ENCODE measurements around the gene SEMA4C.
"Not testable (repeated sequence)": the region's sequence is repeated elsewhere in the genome, so short reads cannot be mapped to it uniquely, and the experiment has no call there.

SEMA4C gene

DNA sequence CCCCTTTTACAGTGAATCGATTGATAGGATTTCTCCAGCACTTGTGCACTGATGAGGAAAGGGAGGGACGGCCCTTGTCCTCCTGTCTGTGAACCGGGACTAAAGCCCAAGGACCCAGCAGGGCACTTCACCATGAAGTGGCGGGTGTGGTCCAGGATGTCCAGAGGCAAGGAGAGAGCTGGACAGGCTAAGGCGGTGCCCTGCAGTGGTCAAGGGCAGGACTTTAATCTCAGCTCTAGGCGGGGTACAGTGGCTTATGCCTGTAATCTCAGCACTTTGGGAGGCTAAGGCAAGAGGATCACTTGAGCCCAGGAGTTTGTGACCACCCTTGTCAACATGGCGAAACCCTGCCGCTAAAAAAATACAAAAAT is 28.2 kb upstream of the SEMA4C start:
- DNase-seq (ENCODE audit: low read depth) = no peak

DNA sequence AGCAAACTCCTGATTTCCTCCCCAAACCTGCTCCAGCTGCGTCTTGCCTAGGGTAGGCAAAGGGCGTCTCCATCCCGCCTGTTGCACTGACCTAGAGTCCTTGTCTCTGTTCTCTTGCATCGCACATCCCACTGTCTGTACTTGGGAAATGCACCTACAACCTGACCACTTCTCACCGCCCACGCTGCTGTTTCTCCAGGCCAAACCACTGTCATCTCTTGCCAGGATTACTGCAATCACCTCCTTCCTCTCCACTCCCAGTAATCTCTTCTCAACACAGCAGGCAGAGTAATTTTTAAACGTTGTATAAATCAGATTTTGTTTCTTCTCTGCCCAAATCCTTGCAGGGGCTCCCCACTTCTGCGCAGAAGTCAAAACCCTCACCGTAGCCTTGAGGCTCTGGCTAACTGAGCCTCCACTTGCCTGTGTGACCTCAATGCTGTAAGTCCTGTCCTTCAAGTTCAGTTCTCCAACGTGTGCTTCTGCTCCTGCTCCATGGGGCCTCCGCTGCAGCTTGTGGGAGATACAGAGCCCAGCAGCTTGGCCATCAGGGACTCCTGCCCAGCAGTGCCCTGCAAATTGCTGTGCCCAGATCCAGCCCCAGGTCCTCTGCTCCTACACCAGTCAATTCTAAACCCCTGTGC is 27.7 kb upstream of the SEMA4C start:
- DNase-seq (ENCODE audit: low read depth) = no peak

DNA sequence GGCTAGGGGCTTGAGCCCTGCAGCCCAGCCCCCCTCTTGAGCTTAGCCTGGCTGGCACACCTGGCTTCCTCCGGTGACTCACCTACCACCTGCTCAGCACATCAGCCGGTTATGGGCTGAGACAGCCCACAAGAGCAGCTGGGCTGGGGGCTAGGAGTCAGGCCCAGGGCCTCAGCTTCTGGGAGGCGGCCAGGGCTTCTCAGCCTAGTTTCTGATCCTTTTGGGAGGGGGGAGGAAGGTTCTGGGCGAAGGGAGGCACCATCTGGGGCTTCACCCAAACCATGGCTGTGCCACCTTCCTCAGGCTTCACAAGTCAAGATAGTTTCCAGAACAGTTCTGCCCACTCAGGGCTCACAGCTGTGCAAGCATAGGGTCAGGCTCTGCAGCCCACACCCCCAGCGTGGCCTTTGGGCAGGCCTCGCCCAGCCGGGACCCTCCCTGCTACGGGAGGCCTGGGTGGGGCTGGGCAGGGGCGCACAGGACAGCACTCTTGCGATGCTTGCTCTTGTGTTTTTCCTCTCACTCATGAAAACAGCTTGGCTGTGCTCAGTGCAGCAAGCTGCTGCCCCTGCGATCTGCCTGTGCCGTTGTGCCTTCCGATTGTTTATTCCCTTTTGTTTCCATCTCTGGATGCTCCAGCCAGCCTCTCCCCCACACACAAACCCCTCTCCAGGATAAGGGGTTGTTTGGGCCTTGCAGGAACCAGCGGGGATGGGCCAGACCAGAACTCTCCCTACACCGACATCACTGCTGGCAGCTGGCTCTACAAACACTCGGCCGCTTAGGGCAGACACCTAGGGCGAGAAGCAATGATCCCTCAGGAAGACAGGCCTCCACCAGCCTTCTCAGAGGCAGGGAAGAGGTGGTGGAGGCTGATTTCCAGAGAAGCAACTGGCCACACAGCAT is 26.1 kb upstream of the SEMA4C start:
- DNase-seq (ENCODE audit: low read depth) = no peak

DNA sequence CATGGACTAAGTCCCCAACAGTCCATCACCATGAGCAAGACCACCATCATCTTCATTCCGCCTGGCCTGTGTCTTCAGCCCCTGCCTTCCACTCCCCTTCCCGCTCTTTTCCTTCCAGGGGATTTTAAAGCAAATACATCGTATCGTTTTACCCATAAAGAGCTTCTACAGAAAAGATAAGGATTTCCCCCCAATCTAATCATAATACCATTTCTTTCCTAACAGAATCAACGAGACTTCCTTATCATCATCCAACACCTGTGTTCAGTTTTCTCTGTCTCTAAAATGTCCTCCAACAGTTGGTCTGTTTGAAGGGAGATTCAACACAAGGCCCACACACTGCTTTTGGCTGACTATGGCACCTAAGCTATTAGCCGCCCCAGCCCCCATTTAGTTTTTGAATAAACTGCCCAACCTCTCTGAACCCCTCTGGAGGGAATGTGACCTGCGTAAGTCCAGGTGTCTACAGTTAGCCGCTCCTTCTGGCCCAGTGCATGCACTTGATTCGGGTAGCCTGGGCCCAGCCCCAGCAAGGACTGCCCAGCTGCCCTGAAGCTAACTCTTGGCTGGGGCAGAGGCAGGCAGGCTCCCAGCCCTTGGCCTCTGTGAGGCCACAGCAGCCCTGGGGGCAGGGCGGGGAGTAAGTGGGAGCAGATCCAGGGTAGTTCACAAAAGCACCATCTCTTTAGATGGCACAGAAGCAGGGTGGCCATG is 25.3 kb upstream of the SEMA4C start:
- DNase-seq (ENCODE audit: low read depth) = no peak

DNA sequence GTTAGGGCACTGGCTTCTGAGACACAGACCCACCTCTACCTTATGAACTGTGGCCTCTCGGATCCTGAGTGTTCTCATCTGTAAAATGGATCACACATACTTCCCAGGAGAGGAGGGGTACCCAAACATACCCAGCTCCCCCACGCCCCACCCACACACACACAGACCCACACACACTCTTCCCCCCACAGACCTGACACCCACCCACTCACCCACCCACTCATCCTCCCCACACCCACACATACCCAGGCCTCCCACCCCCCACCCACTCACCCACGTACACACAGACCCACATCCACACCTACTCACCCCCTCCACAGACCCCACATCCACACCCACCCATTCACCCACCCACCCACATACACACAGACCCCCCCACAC is 24.3 kb upstream of the SEMA4C start:
- no peak for DNase-seq (ENCODE audit: low read depth)

DNA sequence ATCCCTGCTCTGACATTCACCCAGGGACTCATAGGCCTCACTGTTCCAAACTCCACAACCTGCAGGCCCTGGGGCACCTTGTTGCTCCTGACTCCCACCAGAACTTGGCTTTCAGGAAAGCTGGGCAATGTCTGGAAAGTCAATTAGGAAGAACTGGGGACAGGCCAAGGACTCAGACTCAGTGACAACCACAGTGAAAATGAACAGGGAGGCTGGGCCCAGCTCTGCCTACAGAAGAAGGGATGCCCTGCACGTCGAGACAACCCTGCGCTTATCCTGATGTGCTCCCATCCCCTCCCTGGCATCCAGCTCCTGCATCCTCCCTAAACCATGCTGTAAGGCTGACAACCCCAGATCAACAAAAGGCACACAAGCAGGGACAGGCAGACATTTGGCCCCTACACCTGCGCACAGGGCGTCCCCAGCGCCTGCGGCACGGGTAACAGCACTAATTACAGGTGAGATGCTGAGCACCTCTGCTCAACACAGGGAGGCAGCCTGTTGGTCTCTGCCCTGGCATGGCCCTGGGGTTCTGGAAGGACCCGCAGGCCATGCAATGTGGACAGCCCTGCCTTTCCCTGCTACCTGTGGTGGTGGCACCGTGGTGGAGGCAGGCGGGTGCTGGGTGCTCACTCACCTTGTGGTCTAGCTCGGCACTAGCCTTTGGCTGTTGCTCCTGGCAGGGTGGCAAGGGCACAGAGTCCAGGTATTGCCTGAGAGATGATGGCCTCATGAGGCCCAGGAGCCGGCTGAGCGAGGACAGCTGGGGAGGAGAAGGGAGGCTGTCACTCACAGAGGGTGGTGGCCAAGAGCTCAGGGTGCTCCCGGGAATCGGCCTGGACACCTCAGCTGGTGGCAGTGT is 23.6 kb upstream of the SEMA4C start:
- DNase-seq (ENCODE audit: low read depth) = no peak

DNA sequence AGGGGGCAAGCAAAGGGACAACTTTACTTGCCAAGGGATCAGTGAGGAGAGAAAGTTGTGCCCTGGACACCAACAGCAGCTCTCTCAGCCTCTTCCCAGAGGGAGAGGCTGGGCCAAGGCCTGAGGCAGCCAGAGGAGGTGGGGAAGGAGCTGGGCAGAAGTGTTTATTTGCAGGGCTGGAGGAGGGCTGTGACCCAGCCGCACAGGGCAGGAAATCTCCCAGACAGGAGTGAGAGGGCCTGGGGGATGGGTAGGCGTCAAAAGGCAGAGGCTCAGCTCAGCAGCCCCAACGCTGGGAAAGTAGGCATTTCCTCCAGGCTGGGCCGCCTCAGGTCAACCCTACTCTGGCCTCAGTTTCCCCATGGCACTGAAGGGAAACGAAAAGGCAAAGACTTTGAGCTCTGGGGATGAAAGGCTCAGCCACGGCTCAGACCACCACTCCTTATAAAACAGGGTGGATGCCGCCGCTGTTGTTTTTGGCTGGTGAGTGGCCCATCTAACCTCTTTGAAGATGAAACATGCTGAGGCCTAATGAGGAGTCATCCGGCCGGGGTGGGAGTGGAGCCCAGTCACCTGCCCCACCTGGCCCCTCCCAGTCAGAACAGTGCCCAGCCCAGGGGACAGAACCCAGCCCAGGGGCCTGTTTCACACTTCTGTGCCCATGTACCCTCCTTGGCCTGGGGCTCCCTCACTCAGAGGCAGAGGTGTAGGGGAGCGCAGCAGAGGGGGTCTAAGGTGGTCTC is 21.9 kb upstream of the SEMA4C start:
- no peak for DNase-seq (ENCODE audit: low read depth)

DNA sequence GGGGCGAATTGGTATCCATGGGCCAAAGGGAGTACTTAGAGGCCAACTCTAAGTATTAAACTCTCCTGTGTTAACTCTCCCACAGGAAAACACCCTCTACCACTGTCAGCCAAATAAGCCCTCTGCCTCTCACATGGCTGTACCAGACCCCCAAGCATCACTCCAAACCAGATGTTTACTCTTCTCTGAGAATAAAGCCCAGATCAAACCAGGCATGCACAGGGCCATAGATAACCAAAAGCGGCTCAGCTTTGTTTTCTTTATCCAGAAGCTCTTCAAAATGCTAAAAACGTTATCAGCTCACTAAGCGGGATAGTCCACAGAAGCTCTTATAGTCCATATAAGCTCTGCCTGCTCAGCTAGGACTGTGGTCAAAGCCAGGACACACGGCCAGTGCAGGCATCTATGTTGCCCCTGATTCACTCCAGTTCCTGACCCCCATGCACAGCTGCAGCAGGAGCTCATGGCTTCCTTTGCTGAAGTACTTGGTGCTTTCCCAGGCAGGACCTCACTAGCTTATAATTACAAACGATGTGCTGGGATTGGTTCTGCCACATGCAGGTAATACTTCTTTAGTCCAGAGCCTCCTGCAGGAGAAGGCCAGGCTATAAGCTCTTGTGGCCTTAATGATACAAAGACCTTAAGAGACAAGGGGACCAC is 21.0 kb upstream of the SEMA4C start:
- no peak for DNase-seq (ENCODE audit: low read depth)

DNA sequence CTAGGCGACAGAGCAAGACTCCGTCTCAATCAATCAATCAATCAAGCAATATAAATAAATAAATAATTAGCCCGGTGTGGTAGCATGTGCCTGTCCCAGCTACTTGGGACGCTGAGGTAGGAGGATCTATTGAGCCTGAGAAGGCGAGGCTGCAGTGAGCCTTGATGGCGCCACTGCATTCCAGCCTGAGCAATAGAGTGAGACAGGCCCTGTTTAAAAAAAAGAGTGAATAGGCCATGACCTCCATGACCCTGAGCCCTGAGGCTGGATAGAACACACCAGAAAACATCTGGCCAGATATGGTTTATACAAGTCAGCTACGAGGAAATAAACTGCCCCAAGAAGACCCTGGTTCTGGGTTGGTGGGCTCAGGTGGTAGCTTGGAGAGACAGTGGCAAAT is 20.4 kb upstream of the SEMA4C start:
- DNase-seq (ENCODE audit: low read depth) = no peak

DNA sequence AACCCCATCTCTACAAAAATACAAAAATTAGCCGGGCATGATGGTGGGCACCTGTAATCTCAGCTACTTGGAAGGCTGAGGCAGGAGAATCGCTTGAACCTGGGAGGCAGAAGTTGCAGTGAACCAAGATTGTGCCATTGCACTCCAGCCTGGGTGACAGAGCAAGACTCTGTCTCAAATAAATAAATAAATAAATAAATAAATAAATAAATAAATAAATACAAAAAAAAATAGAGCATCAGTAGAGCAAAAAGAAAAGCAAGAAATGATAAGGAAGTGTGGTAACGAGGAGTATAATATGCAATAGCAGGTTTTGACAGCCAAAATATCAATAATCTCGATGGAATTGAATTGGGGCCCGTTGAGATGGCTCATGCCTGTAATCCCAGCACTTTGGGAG is 19.6 kb upstream of the SEMA4C start:
- DNase-seq (ENCODE audit: low read depth) = not testable (repeated sequence)

DNA sequence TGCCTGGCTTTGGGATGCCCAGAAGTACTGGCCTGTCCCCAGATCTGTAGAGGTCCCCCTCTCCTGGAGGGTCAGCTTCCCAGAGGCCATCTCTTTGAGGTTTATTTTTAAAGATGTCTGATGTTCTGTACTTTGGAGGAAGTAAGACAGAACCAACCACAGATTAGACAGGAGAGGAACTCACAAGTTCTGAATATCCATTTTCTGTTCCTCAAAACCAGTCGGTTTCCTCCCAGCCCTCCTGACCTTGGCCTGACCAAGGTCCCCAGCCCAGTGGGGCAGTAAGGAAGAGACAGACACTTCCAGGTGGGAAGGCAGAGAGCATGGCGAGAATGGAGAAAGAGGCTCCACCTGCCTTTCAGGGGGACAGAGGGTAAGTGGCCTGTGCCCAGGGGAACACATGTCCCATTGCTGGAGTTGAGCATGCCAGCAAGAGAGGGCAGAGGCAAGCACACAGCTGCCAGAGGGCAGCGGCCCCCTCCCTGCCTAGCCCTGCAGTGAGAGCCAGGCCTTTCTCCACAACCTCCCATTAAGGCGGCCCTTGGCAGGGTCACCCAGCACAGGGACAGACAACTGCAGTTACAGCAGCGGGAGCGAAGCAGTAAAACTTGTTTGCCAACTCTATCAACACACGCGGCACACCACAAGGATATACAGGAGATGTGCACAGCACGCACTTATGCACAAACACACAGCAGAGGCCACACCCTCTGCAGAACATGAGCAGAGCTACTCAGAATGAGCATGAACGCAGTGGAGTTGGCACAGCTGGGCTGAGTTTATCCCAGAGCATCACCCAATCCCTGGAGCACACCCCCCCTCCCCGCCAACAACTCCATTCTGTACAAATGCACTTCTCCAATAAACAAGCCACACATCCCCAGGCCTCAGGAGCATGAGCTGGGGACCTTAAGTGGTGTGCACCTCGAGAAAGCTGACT is 18.5 kb upstream of the SEMA4C start:
- no peak for DNase-seq (ENCODE audit: low read depth)

DNA sequence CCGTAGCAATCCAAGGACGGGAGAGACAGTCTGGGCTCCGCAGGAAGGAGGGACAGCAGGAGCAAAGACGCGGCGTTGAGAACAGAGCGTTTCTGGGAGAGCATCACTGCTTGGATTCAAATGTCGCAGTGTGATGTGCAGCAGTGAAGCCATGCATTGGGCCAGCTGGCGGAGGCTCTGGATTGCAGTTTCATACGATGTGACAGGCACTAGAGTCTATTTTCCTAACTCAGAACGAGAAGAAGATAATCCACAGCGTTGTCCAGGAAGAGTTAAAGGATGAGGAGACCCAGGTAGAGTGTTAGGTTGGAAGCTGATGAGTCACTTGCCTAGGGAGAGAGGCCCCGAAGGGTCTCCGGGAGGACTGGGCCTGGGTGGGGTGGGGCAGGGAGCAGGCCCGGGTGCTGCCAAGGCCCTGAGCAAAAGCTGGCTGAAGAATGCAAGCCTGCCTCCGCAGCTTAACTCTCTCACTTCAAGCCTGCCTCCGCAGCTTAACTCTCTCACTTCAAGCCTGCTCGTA is 17.7 kb upstream of the SEMA4C start:
- DNase-seq (ENCODE audit: low read depth) = no peak

DNA sequence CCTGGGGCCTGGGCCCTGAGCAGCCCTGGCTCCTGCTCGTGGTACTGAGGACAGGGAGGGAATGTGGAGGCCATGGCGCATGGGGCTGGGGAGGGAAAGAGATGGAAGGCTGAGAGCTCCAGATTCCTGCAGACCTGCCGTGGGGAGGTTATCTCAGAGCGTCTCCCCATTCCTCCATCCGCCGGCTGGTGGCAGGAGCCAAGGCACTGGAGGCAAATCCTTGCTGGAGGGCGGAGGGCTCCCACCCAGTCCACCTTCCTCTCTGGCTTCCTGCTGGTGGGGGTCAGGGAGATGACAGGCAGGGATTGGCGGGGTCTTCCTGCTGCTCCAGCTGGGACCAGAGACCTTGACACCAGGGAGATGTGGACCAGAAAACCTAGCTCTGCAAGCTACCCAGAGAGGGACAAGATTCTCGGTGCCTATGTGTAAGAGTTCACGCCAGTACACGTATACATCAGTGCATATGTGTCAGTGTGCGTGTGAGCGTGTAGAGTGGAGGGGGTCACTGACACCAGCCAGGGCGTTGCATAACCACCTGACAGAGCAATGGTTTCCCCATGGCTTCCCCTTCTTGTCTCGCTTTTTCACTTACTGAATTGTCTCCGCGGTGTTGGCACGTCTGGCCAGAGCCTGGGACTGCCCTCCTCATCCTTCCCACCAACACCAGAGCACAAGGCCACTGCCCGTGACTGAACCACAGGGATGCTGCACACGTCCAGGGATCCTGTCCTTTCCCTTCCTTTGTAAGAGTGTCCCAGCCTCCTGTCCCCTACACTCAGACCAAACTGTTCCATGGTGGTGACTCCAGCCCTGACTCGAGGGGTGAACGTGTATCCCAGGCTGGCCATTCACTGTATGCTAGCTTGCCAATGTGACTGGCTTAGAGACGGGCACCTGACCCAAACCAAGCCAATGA is 15.8 kb upstream of the SEMA4C start:
- no peak for DNase-seq (ENCODE audit: low read depth)

DNA sequence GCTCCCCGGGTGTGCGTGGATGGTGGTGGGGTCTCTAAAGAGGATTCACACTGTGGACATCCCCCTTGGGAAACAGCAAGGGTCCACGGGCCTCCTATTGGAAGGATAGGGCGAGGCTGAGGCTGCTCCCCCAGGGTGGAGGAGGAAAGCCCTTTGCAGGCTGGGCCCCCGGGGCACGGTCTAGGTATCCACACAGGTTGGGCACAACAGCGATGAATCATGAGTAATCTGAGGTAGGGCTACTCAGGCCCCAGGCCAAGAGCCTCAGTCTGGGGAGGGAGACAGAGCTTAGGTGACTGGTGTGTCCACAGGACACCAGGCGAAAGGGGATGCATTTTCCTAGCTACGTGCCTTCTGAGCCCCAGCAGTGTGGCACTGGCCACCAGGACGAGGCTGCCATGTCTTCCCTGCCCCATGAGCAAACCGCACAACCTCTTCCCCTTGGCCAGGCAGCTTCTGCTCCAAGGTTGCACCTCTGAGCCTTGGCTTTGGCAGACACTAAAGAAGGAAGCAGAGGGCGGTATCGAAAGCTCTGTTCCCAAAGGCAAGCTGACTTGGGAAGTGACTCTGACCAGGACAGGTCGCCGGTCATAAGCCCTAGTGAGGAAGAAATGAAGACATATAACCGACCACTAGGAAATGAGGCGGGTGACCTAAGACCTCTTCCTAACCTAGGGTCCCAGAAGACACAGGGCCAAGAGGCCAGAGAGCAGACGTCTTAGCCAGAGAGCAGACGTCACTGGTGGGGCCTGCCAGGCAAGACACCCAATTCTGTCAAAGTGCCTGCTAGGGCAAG is 14.6 kb upstream of the SEMA4C start:
- no peak for DNase-seq (ENCODE audit: low read depth)

DNA sequence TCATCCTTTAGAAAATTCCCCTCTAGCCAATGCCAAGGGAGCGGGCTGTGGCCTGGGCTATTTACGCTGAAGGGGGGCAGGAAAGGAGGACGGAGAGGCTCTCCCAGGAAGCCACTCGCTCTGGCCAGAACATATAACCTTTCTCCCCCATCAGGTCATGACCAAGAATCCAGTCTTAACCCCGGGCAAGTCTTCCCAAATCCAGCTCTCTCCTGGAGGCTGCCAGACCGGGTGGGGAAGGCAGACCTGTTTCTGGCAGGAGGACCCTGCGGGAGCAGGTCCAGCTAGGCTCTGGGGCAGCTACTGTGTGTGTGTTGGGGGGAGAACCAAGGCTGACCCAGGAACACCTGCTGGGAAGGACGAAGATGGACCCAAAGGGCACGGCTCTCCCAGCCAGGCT is 13.4 kb upstream of the SEMA4C start:
- DNase-seq (ENCODE audit: low read depth) = no peak

DNA sequence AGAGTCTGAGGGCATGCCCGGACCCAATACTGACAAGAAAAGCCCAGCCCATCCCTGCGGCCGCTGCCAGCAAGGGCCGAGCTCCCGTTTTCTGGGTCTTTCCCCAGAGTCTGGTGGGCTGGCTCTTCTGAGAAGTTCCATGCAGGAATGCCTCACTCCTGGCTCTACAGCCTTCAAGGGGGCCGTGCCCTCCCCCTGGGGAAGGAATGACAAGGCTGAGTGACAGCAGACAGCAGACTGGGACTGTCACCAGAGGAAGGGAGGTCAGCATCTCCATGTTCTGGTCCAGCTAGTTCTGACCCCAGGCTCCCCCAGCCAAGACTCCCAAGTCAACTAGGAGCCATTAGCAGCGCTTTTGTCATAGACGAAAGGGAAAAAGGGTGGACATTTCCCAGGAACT is 13.0 kb upstream of the SEMA4C start:
- DNase-seq (ENCODE audit: low read depth) = no peak

DNA sequence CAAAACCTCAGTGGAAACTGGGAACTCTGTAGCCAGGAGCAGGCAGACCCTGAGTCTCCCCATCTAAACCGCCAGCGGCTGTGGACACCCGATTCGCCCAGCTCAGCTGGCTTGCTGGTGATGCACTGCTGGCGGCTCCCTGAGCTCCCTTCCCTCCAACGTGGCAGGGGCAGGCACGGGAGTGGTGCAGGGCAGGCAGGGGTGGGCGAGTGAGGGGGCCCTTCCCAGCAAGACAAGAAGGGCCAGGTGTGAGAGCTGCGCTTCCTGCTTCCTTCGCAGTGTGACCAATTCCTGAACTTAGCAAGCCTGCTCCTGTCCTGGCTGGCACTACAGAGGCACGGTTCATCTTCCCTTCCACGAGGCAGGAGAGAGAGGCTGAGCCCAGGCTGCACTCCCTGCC is 12.3 kb upstream of the SEMA4C start:
- DNase-seq (ENCODE audit: low read depth) = no peak
